SHP77 (cell line): ENCODE data around the gene E2F1.
"Not testable (repeated sequence)": the region's sequence is repeated elsewhere in the genome, so short reads cannot be mapped to it uniquely, and the experiment has no call there.

Experiments
- DNase-seq, 2 experiments: peaks; one replicate each; lab custom pipeline; 2025; lab: John Stamatoyannopoulos, UW

Gene E2F1

DNA sequence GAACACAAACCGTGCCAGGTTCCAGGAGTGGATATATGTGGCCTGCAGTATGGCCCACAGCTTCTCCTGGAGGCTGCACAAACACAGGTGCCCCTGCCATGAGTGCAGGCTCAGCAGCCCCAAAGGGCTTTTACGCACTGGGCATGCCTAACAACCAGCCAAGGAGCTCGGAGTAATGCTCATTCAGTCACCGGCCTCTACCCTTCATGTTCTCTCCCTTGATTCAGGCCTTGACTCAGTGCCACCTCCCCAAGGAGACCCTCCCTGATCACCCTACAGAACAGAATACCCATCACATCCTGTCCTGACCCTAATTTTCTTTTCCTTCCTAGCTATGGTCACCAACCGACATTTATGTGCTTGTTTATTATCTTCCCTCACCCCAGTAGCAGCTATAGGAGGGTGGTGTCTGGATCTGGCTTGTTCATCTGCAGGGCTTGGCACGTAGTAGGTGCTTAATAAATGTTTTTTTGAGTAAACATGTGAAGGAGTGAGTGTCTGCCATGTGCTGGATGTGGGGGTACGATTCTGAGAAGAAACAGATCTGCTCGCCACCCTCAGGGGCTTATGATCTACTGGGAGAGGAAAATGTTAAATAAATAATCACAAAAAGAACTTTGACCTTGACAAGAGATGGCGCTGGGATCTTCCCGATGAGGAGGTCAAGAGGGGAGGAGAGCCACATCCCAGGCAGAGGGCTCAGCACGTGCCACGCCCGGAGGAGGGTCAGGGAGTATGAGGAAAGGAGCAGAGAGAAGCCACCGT, 24.7 kb upstream of the E2F1 start:
- DNase-seq: no peak

DNA sequence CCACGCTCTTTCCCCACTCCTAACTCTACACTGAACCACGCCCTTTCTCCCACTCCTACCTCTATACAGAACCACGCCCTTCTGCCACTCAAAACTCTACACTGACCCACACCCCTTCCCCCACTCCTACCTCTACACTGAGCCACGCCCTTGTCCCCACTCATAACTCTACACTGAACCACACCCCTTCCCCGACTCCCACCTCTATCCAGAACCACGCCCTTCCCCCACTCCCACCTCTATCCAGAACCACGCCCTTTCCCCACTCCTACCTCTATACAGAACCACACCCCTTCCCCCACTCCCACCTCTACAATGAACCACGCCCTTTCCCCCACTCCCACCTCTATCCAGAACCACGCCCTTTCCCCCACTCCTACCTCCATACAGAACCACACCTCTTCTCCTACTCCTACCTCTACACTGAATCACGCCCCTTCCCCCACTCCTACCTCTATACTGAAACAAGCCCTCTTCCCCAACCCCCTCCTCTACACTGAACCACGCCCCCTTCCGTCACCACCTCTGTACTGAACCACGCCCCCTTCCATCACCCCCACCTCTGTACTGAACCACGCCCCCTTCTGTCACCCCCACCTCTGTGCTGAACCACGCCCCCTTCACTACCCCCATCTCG, 23.8 kb upstream of the E2F1 start:
- DNase-seq: no peak

DNA sequence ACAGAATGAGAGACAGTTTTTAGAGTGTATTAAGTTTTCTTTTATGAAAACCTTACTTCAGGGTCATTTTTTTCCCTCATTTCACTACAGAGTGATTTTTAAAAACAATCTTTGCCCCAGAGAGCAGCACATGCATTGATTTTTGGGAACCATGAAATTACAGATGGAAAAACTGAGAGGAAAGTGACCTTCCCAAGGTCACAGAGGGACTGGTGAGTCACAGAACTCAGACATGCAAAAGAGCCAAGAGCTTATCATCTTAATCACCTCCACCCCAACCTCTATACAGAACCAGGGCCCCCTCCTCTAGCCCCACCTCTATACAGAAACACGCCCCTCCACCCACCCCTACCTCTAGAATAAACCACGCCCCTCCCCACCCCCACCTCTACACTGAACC, 23.2 kb upstream of the E2F1 start:
- no peak for DNase-seq

DNA sequence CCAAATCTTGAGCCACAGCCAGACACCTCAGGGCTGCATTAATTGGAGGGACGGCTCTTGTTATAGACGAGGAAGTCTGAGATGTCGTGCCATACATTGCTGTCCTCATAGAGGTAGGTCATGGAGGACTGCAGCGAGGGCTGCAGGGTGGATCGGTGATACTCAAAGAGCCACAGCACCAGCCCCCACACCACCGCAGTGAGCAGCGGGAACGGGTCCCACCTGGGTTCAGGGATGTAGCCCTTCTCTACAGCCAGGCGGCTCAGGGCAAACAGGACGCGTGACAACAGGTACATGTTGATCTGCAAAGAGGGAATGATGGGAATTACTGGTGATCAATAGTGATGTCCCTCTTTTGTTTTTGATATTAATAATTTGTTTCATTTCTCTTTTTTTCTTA, 21.5 kb upstream of the E2F1 start:
- DNase-seq: no peak

DNA sequence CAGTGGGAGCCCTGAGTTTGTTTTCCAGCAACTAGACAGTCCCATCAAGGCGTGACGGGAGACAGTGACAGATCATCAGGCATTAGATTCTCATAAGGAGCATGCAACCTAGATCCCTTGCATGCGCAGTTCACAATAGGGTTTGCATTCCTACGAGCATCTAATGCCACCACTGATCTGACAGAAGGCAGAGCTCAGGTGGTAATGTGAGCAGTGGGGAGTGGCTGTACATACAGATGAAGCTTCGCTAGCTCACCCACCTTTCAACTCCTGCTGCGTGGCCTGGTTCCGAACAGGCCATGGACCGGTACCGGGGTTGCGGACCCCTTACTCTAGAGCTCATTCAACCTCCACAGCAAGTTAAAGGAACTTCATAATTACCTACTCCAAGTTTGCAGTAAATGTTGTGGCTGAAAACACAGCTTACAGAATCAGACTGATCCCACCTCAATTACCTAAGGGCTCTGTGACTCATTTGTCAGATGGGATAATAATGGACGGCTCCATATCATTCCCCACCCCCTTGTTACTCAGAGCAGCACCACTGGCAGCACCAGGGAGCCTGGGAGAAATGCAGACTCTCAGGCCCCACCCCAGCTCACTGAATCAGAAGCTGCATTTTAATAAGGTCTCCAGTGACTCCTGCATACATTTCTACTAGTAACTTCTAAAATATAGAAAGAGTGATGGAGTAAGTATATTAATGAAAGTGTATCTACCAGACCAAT, 18.2 kb upstream of the E2F1 start:
- no peak for DNase-seq

DNA sequence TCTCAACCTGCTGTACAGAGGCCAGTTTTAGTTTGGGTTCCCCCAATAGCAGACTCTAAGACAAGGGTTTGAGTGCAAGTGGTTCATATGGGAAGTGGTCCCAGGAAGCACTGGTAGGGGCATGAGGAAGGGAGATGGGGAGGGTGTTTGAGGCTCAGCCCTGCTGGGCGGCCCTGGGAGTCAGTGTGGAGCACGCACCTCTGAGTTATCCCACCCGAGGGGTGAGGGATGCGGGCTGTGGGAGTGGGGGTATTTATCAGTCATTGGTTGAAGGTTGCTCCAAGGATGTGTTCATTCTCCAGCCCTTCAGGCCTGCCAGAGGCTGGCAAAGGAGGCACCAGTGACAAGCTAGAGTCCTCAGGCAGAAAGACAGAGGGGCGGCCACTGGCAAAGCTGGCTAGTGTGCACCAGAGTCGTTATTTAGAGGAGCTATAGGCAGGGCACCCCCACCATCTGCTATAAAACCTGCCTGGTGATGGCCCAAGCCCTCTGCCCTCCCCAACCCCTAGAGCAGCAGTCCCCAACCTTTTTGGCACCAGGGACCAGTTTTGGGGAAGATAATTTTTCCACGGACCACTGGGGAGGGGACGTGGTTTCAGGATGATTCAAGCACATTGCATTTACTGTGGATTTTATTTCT, 17.4 kb upstream of the E2F1 start:
- DNase-seq: no peak

DNA sequence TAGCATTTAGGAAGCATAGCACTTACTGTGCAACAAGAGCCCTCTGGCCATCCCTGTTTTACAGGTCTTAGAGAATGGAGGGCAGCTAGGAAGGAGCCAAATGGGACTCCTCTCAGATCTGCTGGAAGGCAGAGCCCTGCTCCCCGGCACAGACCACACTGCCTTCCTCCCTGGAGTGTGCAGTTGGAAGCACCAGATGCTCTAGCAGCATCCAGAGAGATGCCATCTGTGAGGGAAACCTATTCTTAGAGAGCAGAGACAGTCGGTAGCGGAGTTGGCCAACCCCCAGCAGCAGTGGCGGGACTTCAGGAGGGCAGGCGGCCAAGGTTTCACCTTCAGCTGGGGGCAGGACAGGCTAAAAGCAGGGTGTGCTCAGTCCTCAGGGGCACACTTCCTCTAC, 16.7 kb upstream of the E2F1 start:
- peak in 1 of 2 experiments; percentile 11 for DNase-seq

DNA sequence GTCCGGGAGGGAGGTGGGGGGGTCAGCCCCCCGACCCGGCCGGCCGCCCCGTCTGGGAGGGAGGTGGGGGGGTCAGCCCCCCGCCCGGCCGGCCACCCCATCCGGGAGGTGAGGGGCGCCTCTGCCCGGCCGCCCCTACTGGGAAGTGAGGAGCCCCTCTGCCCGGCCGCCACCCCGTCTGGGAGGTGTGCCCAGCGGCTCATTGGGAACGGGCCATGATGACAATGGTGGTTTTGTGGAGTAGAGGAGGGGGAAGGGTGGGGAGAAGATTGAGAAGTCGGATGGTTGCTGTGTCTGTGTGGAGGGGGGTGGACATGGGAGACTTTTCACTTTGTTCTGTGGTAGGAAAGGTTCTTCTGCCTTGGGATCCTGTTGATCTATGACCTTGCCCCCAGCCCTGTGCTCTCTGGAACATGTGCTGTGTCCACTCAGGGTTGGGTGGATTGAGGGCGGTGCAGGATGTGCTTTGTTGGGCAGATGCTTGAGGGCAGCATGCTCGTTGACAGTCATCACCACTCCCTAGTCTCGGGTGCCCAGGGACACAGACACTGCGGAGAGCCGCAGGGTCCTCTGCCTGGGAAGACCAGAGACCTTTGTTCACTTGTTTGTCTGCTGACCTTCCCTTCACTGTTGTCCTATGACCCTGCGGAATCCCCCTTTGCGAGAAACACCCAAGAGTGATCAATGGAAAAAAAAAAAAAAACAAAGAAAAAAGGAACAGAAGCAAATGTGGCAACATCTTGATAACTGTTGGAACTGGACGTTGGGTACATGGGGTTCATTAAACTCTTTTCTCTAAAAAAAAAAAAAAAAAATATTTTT, 15.7 kb upstream of the E2F1 start:
- no peak for DNase-seq

DNA sequence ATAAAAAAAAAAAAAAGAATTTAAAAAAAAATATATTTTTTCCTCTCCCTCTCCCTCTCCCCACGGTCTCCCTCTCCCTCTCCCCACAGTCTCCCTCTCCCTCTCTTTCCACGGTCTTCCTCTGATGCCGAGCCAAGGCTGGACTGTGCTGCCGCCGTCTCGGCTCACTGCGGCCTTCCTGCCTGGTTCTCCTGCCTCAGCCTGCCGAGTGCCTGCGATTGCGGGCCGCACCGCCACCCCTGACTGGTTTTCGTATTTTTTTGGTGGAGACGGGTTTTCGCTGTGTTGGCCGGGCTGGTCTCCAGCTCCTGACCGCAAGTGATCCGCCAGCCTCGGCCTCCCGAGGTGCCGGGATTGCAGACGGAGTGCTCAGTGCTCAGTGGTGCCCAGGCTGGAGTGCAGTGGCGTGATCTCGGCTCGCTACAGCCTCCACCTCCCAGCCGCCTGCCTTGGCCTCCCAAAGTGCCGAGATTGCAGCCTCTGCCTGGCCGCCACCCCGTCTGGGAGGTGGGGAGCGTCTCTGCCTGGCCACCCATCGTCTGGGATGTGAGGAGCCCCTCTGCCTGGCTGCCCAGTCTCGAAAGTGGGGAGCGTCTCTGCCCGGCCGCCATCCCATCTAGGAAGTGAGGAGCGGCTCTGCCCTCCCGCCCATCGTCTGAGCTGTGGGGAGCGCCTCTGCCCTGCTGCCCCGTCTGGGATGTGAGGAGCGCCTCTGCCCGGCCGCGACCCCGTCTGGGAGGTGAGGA, 14.7 kb upstream of the E2F1 start:
- not testable (repeated sequence) for DNase-seq

DNA sequence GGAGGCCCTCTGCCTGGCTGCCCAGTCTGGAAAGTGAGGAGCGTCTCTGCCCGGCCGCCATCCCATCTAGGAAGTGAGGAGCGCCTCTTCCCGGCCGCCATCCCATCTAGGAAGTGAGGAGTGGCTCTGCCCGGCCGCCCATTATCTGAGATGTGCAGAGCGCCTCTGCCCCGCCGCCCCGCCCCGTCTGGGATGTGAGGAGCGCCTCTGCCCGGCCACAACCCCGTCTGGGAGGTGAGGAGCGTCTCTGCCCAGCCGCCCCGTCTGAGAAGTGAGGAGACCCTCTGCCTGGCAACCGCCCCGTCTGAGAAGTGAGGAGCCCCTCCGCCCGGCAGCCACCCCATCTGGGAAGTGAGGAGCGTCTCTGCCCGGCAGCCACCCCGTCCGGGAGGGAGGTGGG, 12.8 kb upstream of the E2F1 start:
- DNase-seq: not testable (repeated sequence)

DNA sequence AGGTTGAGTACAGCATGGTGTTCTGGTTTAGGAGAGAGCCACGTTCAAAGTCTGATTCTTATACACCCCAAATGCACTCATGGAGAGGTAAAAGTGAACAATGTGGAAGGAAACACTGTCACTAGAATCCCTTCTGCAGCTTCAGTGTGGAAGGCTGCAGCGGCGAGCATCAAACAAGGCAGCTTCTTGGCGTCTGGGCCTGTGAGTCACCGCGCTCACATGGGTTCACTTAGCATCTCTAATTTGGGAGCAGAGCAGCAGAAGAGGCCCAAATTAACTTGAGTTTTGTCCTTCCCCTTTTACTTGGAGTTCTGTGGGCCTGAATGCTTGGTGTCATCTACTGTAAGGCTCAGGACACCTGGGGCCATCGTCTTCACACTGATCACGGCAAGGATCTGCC, 10.9 kb upstream of the E2F1 start:
- DNase-seq: no peak

DNA sequence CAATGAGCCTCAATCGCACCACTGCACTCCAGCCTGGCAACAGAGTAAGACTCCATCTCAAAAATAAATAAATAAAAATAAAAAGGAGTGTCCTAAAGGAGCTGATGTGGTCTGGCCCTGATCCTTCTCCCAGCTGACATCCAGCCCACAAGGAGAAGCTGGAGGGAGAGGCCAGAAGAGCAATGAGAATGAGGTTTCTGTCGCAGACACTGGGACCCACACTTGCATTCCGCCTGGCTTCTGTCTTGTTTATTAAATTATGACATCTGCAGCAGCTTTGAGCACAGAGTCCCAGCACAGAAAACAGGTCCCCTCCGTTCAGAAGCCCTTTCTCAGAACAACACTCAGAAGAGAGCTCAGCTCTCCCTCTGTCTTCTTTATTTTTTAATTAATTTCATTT, 10.3 kb upstream of the E2F1 start:
- no peak for DNase-seq

DNA sequence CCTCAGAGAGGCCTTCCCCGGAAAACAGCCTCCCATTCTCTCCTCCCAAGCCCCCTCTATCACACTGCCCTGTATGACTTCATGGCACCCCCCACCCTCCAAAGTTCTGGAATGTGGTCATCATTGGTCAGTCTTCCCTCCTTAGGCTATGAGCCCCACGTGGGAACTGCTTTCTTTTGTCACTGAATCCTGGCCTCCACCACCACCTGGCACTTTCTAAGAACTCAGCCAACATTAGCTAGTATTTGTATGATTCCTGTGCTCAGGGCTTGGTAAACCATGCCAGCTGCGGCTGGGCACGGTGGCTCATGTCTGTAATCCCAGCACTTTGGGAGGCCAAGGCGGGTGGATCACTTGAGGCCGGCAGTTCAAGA, 8.4 kb upstream of the E2F1 start:
- no peak for DNase-seq

DNA sequence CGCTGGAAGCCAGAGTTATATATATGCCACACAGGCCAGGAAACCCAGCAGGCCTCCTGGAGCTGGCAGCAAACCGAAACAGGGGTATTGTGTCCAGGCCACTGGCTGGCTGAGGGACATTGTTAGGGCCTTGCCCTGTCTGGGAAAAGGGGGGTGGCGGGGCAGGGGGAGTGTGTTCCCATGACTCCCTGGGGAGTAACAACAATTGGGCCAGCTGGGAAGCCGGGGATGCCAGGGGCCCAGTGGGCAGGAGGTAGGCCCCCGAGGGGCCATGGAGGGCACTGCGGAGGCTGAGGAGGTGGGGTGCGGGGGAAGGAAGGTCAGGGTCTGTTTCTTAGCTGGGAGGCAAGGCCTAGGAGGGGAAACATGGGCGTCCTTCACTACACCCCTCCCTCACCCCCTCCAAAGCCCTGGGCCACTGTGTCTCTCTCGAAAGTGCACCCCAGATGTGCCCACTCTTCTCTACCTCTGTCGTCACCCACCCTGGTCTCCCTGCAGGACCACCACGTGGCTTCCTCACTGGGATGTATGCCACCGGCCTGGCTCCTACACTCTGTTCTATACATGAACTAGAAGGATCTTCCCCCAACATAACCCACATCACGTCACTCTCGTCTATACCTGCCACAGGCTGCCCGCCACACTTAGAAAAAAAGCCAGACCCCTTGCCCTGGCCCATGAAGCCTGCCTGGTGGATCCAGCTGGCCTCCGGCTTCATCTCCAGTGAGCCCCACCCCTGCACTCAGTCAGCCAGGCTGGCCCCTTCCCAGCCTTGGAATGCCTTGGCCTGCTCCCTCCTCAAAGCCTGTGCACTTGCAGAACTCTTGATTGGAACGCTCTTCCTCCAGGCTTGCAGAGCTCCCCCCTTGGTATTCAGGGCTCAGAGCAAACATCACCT, 7.8 kb upstream of the E2F1 start:
- DNase-seq: no peak

DNA sequence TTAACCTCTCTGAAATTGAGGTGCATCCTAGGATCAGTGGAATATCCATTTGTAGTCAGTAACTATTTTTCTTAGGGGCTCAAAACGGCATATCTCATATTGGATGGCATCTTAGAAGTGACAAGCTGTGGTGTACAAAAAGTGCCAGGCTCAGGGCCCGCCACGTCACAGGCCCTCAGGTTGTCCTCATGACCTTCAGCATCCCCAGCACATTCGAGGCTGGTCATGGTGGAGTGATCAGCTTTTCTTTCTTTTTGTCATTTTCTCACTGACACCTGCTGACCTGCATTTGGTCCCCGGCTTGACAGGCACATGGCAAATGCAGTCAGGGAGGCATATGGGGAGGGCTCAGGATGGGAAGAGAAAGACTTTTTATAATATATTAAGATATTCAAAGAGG, 7.1 kb upstream of the E2F1 start:
- DNase-seq: no peak

DNA sequence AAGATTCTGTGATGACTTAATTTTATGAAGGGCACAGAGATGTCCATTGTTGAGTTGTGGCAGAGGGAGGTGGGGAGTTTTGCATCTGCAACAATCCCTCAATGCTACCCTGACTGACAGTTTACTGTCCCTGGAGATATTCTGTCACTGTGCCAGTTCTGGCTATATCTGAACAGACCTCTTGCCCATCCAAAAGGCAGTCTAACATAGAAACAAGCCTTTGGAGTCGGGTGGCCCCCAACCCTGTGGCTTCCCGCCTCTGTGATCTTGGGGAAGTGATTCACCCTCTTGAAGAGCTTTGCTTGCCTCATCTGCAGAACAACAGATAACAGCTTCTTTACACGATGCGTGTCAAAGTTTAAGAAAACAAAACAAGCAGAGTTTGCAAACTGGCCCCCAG, 3.8 kb upstream of the E2F1 start:
- DNase-seq: no peak

DNA sequence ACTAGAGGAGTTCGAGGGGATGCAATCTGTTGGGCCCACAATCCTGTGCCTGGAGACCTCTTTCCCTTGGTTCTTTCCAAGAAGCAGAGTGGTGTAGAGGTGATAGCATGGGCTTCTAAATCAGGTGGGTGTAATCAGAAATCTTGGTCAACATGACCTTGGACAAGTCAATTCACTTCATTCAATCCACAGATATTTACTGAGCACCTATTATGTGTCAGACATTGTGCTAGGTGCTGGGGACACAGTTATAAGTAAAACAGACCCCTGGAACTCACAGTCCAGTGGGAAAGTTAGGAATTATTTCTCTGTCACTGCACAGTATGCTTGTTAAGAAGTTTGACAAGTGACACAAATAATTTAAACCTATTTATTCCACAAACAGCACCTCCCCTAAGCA, 3.3 kb upstream of the E2F1 start:
- no peak for DNase-seq

DNA sequence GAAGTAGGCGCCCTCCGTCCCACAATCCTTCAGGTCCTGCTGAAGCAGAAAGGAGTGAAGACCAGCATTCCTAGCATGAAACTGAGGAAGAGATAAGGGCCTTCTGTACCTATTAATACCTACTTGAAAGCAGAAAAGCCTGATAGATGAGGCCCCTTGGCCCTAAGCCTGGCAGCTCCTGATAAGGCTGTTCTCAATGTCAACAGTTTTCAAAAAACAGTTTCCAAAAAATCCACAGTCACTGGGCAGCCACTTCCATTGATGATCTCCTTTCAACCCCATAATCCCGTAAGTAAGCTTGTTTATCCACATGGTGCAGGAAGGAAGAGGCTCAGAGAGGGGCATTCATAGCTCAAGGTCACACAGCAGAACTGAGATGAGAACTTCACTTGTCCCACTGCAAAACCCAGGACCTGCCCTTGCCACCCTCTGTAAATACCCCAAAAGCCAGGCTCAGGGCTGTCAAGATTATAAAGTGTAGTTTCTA, 2.8 kb upstream of the E2F1 start:
- DNase-seq: no peak

DNA sequence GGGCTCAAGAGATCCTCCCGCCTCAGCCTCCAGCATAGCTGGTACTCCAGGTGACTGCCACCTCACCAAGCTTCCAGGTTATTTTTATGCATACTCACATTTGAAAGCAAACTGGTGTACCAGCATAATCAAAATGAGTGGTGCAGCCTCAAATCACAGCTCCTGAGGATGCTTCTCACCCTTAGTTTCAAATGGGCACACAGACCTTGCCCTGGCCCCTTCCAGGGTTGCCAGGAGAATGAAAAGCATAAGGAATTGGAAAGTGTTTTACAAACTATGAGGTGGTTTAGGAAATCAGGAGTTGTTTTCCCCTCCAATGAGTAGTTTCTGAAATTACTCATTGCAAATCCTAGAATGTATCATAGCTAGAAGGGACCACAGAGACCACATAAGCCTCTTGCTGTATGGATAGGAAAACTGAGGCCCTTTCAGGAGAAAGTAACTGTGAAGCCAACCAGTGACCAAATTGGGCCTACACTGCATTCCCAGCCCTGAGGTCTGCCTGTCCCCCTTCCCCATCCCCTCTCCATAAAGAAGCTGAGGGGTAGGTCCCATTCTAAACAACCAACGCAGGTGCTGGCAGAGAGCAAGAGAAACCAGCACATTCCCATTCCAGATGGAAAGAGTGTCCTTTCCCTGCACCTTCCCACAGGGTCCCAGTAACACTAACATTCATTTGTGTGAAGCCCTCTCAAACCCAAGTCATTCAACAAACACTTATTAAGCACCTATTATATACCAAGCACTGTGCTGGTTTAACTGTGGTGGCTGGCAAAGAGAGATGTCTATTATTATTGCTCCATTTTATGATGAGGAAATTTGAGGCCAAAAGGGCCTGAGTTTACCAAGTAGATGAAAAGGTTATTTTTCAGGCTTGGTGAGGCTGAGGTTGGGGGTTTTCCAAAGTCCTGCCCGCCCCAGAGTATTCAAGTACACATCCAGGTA, 2.1 kb upstream of the E2F1 start:
- no peak for DNase-seq
